Neural cell (in vitro differentiated cells): ENCODE data around the gene NDUFA6.

ENCODE experiments used
- CTCF ChIP-seq: fragments of 450-650 bp; IDR thresholded peaks from 2 replicates; pipeline ENCODE4 v1.5.1; 2014; ENCODE audit warnings: antibody characterized with exemption, mild to moderate bottlenecking, moderate library complexity; ENCODE audit not compliant: poor library complexity, severe bottlenecking
- EP300 ChIP-seq: fragments of 450-650 bp; conservative IDR thresholded peaks from 2 replicates; pipeline ENCODE4 v1.6.1; 2014; ENCODE audit warnings: antibody characterized with exemption, mild to moderate bottlenecking, moderate library complexity; ENCODE audit not compliant: poor library complexity, severe bottlenecking
- EZH2 ChIP-seq: fragments of 200-600, 300-800 bp; shearing (Covaris generic), sonication (generic); IDR thresholded peaks from 2 replicates; pipeline ENCODE4 v1.6.1; 2014; ENCODE audit warnings: antibody characterized with exemption, low read length, borderline replicate concordance, mild to moderate bottlenecking; ENCODE audit not compliant: insufficient read depth, poor library complexity, severe bottlenecking
- MXI1 ChIP-seq: fragments of 450-650 bp; conservative IDR thresholded peaks from 2 replicates; pipeline ENCODE4 v1.6.1; 2014; ENCODE audit warnings: antibody characterized with exemption, mild to moderate bottlenecking; ENCODE audit not compliant: poor library complexity, severe bottlenecking
- POLR2AphosphoS5 ChIP-seq: IDR thresholded peaks from 2 replicates; pipeline ENCODE4 v1.6.1; 2012
- RAD21 ChIP-seq: fragments of 450-650 bp; conservative IDR thresholded peaks from 2 replicates; pipeline ENCODE4 v1.6.1; 2014; ENCODE audit warnings: antibody characterized with exemption, mild to moderate bottlenecking, moderate library complexity
- REST ChIP-seq: IDR thresholded peaks from 2 replicates; pipeline ENCODE4 v1.6.1; 2012; ENCODE audit warnings: borderline replicate concordance
- TAF1 ChIP-seq: IDR thresholded peaks from 2 replicates; pipeline ENCODE4 v1.6.1; 2012; ENCODE audit warnings: low read depth

GRCh38 chr22:42134100-42135020 lies 43.8 kb upstream of the NDUFA6 start:
- TF ChIP-seq CTCF (no peak), POLR2AphosphoS5 (no peak), EZH2 (no peak), REST (no peak), EP300 (no peak), TAF1 (no peak), RAD21 (no peak), MXI1 (no peak)
